ENCODE measurements around the gene C1orf35.

The C1orf35 gene

DNA sequence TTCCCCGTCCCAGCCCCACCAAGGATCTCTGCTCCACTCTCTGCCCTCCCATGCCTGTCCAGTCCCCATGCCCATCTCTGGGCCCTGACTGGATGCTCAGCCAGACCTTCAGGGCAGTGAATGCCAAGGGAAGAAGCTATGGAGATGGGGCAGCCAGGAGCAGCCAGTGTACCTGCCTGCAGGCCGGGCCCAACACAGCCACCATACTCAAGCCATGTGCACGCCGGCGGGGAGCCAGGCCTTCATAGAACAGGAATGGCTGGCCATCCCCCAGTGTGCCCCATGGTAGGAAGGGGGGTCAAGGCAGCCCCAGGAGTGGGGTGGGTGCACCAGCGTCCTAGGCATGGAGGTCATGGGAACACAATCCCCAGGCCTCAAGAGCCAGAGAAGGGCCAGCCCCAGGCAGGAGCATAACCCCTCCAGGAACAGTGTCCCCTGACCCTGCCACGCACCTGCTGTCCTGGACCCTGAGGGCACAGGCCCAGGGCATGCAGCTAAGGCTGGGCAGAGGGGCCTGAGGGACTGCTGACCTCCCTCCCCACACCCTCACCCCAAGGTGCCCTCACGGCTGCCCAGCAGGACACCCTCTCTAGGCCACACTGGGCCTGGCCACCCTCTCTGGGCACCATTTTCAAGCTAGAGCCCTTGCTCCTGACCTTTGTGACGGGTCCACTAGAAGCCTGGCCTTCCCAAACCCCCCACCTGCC lies 40.9 kb downstream of the C1orf35 start:
- DNase-seq = no peak

DNA sequence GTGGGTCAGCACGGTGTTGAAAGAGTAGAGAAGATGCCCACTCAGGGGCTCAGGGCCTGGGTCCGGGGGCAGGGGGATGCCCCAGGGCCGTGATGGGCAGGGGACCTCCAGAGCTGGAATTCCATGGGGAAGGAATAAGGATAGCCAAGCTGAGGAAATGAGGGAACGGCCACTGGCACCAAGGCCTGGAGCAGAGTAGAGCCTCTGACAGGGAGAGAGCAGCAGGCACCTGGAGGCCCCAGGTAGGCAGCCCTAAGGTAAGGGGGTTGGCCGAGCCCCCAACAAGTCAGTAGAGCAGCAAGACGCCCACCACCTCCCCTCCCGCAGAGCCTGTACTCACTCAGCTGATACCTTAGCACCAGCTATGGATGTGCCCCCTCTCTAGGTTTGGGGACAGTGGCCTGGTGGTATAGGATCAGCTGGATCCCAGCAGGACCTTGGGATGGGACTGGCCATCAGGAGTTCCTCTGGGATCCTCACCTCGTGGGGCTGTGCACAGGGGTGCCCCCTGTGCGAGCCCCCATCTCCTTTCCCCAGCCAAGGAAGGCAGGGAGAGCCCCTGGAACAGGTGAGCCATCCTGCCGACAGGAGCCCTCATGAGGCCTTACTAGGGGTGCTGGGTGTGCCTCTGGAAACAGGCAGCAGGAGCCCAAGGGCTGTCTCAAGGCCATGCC lies 41.6 kb downstream of the C1orf35 start:
- no peak for DNase-seq

DNA sequence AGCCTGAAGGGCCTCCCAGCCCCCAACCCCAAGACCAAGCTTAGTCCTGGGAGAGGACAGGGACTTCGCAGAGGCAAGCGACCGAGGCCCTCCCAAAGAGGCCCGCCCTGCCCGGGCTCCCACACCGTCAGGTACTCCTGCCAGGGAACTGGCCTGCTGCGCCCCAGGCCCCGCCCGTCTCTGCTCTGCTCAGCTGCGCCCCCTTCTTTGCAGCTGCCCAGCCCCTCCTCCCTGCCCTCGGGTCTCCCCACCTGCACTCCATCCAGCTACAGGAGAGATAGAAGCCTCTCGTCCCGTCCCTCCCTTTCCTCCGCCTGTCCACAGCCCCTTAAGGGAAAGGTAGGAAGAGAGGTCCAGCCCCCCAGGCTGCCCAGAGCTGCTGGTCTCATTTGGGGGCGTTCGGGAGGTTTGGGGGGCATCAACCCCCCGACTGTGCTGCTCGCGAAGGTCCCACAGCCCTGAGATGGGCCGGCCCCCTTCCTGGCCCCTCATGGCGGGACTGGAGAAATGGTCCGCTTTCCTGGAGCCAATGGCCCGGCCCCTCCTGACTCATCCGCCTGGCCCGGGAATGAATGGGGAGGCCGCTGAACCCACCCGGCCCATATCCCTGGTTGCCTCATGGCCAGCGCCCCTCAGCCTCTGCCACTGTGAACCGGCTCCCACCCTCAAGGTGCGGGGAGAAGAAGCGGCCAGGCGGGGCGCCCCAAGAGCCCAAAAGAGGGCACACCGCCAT lies 42.5 kb downstream of the C1orf35 start:
- no peak for DNase-seq

DNA sequence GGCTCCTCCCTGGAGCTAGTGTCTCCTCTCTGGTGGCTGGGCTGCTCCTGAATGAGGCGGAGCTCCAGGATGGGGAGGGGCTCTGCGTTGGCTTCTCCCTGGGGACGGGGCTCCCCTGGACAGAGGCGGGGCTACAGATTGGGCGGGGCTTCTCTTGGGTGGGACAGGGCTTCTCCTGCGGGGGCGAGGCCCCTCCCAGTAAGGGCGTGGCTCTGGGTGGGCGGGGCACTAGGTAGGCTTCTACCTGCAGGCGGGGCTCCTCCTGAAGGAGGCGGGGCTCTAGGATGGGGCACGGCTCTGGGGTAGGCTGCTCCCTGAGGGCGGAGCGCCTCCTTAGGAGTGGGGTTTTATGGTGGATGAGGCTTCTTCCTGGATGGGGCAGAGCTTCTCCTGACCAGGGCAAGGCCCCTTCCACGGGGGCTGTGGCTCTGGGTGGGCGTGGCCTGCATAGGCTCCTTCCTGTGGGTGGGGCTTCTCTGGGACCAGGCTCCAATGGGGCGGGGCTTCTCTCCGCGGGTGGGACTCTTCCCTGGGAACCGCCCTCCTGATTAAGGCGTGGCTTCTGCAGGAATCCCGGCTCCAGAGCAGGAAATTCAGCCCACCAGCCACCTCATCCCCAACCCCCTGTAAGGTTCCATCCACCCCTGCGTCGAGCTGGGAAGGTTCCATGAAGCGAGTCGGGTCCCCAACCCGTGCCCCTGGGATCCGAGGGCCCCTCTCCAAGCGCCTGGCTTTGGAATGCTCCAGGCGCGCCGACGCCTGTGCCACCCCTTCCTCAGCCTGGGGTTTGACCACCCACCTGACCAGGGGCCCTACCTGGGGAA lies 43.3 kb downstream of the C1orf35 start:
- DNase-seq = peak; percentile 79 to 80

DNA sequence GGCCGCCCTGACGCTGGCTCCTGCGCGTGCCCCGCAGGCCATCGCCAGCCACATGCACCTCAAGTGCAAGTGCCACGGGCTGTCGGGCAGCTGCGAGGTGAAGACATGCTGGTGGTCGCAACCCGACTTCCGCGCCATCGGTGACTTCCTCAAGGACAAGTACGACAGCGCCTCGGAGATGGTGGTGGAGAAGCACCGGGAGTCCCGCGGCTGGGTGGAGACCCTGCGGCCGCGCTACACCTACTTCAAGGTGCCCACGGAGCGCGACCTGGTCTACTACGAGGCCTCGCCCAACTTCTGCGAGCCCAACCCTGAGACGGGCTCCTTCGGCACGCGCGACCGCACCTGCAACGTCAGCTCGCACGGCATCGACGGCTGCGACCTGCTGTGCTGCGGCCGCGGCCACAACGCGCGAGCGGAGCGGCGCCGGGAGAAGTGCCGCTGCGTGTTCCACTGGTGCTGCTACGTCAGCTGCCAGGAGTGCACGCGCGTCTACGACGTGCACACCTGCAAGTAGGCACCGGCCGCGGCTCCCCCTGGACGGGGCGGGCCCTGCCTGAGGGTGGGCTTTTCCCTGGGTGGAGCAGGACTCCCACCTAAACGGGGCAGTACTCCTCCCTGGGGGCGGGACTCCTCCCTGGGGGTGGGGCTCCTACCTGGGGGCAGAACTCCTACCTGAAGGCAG lies 44.0 kb downstream of the C1orf35 start:
- DNase-seq = no peak

DNA sequence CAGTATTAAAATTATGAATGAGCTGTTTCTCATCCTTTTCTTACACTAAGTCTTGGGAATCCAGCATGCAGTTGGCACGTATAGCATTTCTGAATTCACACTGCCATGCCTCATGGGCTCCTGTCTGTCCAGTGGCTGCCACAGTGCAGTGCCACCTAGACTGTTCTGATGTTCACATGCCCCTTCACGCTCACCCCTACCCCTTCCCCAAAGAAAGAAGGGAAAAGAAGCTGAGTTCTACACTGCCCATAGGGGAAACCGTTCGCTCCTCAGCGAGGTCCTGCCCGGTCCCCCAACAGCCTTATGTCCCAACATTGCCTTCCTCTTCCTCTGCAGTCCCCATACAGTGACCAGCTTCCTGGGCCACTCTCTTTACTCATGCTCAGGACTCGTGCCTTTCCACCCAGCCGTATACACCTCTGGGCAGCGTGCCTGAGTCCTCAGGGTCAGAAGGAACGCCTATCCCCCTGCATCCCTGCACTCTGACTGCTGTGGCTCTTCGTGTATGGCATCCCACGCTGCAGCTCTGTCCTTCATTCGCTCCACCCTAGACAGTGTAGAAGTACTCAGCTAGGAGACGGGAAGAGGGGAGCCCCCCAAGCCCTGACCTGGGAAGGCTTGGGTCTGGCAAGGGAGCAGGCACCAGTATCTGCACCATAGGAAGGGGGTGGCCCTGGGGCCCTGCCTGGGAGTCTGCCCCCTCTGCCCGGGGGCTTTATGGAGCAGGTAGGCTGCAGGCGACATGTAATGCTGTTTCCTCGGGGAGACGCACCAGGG lies 44.8 kb downstream of the C1orf35 start:
- no peak for DNase-seq

All from NCI-H187 (cell line).